ENCODE results near the gene TP53BP1.

Gene TP53BP1

GRCh38 chr15:43469867-43470266 is 23.1 kb downstream of the TP53BP1 start:
- H3K27ac Mint-ChIP-seq = no peak overlapping the region
- H3K4me3 Mint-ChIP-seq = no peak overlapping the region
- no peaks in the 10 kb centered on the region for H3K27me3 Mint-ChIP-seq
- H3K9me3 Mint-ChIP-seq = no peaks in the 10 kb centered on the region
- peaks cover 4% of the 10 kb centered on the region for H3K4me1 Mint-ChIP-seq
- H3K36me3 Mint-ChIP-seq = peaks cover 29% of the 10 kb centered on the region

GRCh38 chr15:43465100-43465499 is 27.9 kb downstream of the TP53BP1 start:
- peak overlapping the region; percentile 68 for H3K27ac Mint-ChIP-seq
- peaks cover 4% of the 10 kb centered on the region for H3K4me1 Mint-ChIP-seq

GRCh38 chr15:43463998-43464397 is 29.0 kb downstream of the TP53BP1 start:
- H3K27me3 Mint-ChIP-seq = no peaks in the 10 kb centered on the region
- H3K27ac Mint-ChIP-seq = no peak overlapping the region
- peaks cover 4% of the 10 kb centered on the region for H3K4me1 Mint-ChIP-seq
- H3K36me3 Mint-ChIP-seq = peaks cover 20% of the 10 kb centered on the region
- no peaks in the 10 kb centered on the region for H3K9me3 Mint-ChIP-seq
- no peak overlapping the region for H3K4me3 Mint-ChIP-seq

More at GRCh38 chr15:43465100-43465499, 27.9 kb downstream of the TP53BP1 start:
- Mint-ChIP-seq H3K27me3 (no peaks in the 10 kb centered on the region), H3K4me3 (no peak overlapping the region), H3K9me3 (no peaks in the 10 kb centered on the region), H3K36me3 (peaks cover 23% of the 10 kb centered on the region)

- Mint-ChIP-seq H3K27me3 (no peaks in the 10 kb centered on the region), H3K9me3 (no peaks in the 10 kb centered on the region), H3K36me3 (peaks cover 20% of the 10 kb centered on the region), H3K4me1 (peaks cover 4% of the 10 kb centered on the region), H3K27ac (no peak overlapping the region), H3K4me3 (no peak overlapping the region)
Measured at GRCh38 chr15:43463507-43463906, 29.4 kb downstream of the TP53BP1 start.

GRCh38 chr15:43449981-43450380 is 43.0 kb downstream of the TP53BP1 start:
- H3K4me3 Mint-ChIP-seq = no peak overlapping the region
- H3K27ac Mint-ChIP-seq = no peak overlapping the region
- peaks cover 14% of the 10 kb centered on the region for H3K36me3 Mint-ChIP-seq
- peaks cover 9% of the 10 kb centered on the region for H3K4me1 Mint-ChIP-seq
- H3K9me3 Mint-ChIP-seq = no peaks in the 10 kb centered on the region
- H3K27me3 Mint-ChIP-seq = no peaks in the 10 kb centered on the region

- H3K4me1 Mint-ChIP-seq = peaks cover 11% of the 10 kb centered on the region
- no peak overlapping the region for H3K27ac Mint-ChIP-seq
- no peak overlapping the region for H3K4me3 Mint-ChIP-seq
- no peaks in the 10 kb centered on the region for H3K9me3 Mint-ChIP-seq
- H3K27me3 Mint-ChIP-seq = no peaks in the 10 kb centered on the region
- peaks cover 15% of the 10 kb centered on the region for H3K36me3 Mint-ChIP-seq
Measured at GRCh38 chr15:43446344-43446743, 46.6 kb downstream of the TP53BP1 start.

DNA sequence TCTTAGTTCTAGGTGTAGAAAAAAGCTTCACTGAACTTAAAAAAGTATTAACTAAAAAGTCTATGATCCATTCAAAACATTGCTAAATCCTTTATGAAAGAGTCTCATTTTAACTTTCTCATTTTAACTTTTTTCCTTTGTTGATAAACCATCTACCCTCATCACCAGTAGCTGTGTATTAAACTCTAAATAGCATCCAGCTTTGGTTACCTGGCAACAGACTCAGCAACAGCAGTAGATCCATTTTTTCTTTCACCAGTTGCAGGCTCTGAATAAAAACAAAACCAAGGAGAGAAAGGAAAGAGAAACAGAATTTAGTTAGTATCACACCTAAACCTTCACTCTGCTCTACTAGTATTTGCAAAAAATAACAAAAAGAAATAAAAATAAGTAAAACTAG is 51.6 kb downstream of the TP53BP1 start:
- H3K4me1 Mint-ChIP-seq = peaks cover 11% of the 10 kb centered on the region
- peak overlapping the region; percentile 93 for H3K27ac Mint-ChIP-seq
- no peaks in the 10 kb centered on the region for H3K9me3 Mint-ChIP-seq
- no peak overlapping the region for H3K4me3 Mint-ChIP-seq
- peaks cover 15% of the 10 kb centered on the region for H3K36me3 Mint-ChIP-seq
- no peaks in the 10 kb centered on the region for H3K27me3 Mint-ChIP-seq

DNA sequence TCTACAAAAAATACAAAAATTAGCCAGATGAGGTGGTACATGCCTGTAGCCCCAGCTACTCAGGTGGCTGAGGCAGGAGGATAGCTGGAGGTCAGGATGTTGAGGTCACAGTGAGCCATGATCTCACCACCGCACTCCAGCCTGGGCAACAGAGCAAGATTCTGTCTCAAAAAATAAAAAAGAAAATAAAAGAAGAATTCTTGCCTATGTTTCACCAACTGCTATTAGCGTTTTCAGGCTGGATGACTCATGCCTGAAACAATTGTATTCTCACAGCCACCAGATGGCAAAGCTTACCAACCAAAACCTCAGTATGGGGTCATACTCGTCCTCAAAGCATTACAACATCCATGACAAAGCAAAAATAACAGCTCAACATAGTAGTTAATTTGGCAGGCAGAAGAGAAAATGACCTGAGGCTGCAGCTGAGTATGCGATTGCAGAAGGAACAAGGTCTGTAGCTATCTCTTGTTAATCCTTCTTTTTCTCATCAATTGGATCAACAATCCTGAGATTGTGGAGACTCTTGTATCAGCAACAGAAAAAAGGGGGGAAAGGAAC is 52.2 kb downstream of the TP53BP1 start:
- no peaks in the 10 kb centered on the region for H3K9me3 Mint-ChIP-seq
- H3K4me1 Mint-ChIP-seq = peaks cover 11% of the 10 kb centered on the region
- H3K27ac Mint-ChIP-seq = peak overlapping the region; percentile 93
- H3K36me3 Mint-ChIP-seq = peaks cover 16% of the 10 kb centered on the region
- no peaks in the 10 kb centered on the region for H3K27me3 Mint-ChIP-seq
- peak overlapping the region; percentile 65 for H3K4me3 Mint-ChIP-seq

DNA sequence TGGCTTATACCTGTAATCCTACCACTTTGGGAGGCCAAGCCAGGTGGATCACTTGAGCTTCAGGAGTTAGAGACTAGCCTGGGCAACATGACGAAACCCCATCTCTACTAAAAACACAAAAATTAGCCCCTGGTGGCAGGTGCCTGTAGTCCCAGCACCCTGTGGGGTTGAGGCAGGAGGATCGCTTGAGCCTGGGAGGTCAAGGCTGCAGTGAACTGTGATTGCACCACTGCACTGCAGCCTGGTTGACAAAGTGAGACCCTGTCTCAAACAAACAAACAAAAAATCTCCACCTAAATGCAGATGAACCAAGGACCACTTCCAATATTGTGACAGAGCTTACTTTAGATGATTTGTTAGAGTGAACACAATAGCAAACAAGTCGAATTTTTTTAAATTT is 53.7 kb downstream of the TP53BP1 start:
- Mint-ChIP-seq H3K9me3 (no peaks in the 10 kb centered on the region), H3K36me3 (peaks cover 9% of the 10 kb centered on the region), H3K27me3 (no peaks in the 10 kb centered on the region), H3K27ac (no peak overlapping the region), H3K4me1 (peaks cover 11% of the 10 kb centered on the region), H3K4me3 (no peak overlapping the region)

- H3K4me1 Mint-ChIP-seq = peaks cover 10% of the 10 kb centered on the region
- no peak overlapping the region for H3K27ac Mint-ChIP-seq
- peaks cover 19% of the 10 kb centered on the region for H3K36me3 Mint-ChIP-seq
- no peaks in the 10 kb centered on the region for H3K9me3 Mint-ChIP-seq
- H3K4me3 Mint-ChIP-seq = no peak overlapping the region
- no peaks in the 10 kb centered on the region for H3K27me3 Mint-ChIP-seq
Measured at GRCh38 chr15:43436395-43436794, 56.6 kb downstream of the TP53BP1 start.

- Mint-ChIP-seq H3K9me3 (no peaks in the 10 kb centered on the region), H3K27me3 (no peaks in the 10 kb centered on the region), H3K36me3 (peaks cover 17% of the 10 kb centered on the region), H3K4me3 (no peak overlapping the region), H3K27ac (no peak overlapping the region), H3K4me1 (no peaks in the 10 kb centered on the region)
Measured at GRCh38 chr15:43434446-43434845, 58.5 kb downstream of the TP53BP1 start.

DNA sequence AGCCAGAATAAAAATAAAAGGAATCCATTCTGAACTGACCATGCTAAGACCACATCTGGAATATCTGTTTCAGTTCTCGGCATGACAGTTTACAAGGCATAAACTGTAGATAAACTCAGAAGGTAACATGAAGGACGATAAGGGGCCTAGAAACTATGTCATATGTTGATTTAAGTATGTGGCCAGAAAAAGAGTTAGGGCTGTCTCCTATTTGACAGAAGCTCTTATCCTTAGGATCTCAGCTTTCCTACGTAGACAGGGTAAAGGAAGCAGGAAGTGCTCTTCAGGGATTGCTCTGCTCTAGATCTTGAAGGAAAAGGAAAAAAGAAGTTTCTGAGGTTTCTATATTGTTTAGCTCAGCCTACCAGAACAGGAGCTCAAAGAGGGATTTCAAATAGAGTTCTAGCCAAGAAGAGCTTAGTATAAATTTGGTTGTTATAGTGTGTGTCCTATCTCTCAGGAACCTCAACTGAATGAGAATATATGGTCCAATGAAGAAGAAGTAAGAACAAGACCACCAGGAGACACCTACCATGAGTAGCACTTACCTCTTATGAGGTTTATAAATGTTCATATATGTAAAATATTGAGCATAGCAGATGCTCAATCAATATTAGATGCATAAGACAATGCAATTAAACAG is 59.2 kb downstream of the TP53BP1 start:
- Mint-ChIP-seq H3K27ac (no peak overlapping the region), H3K36me3 (peaks cover 19% of the 10 kb centered on the region), H3K4me3 (no peak overlapping the region), H3K27me3 (no peaks in the 10 kb centered on the region), H3K9me3 (no peaks in the 10 kb centered on the region), H3K4me1 (no peaks in the 10 kb centered on the region)

GRCh38 chr15:43433165-43433564 is 59.8 kb downstream of the TP53BP1 start:
- Mint-ChIP-seq H3K9me3 (no peaks in the 10 kb centered on the region), H3K4me3 (no peak overlapping the region), H3K36me3 (peaks cover 19% of the 10 kb centered on the region), H3K27ac (no peak overlapping the region), H3K4me1 (no peaks in the 10 kb centered on the region), H3K27me3 (no peaks in the 10 kb centered on the region)

DNA sequence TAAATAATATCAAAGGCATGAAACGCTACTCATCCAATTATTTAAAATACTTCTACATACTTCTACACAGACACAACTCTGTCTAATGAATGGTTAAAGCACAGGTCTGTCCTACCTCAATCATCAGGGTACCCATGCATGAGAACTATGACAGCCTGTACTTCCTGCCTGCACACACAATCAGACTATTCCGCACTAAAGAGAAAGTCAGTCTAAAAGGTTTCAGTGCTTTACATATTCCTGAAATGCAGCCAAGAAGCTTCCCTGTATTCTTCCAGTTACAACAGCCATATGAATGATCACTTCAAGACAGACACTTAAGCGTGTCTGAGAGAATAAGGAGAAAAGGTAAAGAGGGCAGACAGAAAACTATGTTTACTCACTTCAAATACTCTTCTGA is 63.3 kb downstream of the TP53BP1 start:
- Mint-ChIP-seq H3K36me3 (peaks cover 23% of the 10 kb centered on the region), H3K4me1 (no peaks in the 10 kb centered on the region)

DNA sequence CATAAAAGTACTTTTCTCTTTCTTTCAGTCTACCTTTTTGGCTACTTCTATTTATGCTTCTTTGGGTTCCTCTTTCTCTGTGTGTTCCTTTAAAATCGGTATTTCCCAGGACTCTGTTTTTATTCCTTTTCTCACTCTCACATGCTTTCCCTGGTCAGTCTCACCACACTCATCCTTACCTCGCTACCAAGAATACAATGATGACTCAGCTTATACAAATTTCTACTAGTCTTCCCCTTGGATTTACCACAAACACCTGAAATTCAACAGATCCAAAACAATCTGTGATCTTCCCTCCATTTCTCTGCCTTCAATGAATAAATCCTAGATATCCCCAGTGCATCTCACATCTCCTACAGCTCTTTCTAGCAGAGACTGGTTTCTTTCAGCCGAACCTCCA is 69.2 kb downstream of the TP53BP1 start:
- H3K27ac Mint-ChIP-seq = peak overlapping the region; percentile 85
- H3K4me1 Mint-ChIP-seq = peaks cover 17% of the 10 kb centered on the region
- H3K4me3 Mint-ChIP-seq = no peak overlapping the region
- H3K9me3 Mint-ChIP-seq = no peaks in the 10 kb centered on the region
- no peaks in the 10 kb centered on the region for H3K27me3 Mint-ChIP-seq
- H3K36me3 Mint-ChIP-seq = peaks cover 29% of the 10 kb centered on the region

More for the DNA sequence above, 63.3 kb downstream of the TP53BP1 start:
- Mint-ChIP-seq H3K9me3 (no peaks in the 10 kb centered on the region), H3K4me3 (no peak overlapping the region), H3K27ac (no peak overlapping the region), H3K27me3 (no peaks in the 10 kb centered on the region)

- Mint-ChIP-seq H3K27me3 (no peaks in the 10 kb centered on the region), H3K36me3 (peaks cover 30% of the 10 kb centered on the region), H3K4me1 (peaks cover 17% of the 10 kb centered on the region), H3K9me3 (no peaks in the 10 kb centered on the region), H3K4me3 (no peak overlapping the region), H3K27ac (no peak overlapping the region)
Measured at GRCh38 chr15:43420876-43421275, 72.1 kb downstream of the TP53BP1 start.

DNA sequence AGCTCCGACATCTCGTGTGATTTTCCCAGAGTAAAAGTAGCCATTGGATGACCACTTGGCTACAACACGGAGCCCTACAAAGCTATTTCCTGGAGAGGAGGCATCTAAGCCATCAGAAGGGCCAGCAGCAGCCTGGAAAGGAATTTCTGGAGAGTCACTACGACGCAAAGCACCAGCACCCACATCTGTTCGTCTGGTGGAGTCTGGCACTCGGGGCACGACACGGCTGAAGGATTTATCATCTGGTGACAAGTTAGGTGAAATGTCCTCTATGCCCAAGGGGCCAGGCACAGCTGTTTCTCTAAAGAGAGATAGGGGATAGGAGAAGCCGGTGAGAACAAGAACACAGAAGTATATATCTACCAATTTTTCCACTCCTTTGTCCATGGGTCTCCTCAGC is 72.5 kb downstream of the TP53BP1 start:
- H3K27ac Mint-ChIP-seq = no peak overlapping the region
- no peaks in the 10 kb centered on the region for H3K9me3 Mint-ChIP-seq
- H3K4me1 Mint-ChIP-seq = peaks cover 17% of the 10 kb centered on the region
- no peak overlapping the region for H3K4me3 Mint-ChIP-seq
- no peaks in the 10 kb centered on the region for H3K27me3 Mint-ChIP-seq
- H3K36me3 Mint-ChIP-seq = peaks cover 31% of the 10 kb centered on the region

Data from activated naive CD4-positive, alpha-beta T cell treated with anti-CD3 and anti-CD28 coated beads, Interleukin-2, amount 50 U/mL, for 24 hours (primary cell).